CD4-positive, alpha-beta T cell (primary cell): ENCODE measurements around the gene TBC1D2. TPM values are rescaled to one million over a fixed set of nuclear protein-coding genes. Genes with fewer than 3 reads are reported as not detected.

Source experiments
- ATAC-seq: fragments of 200-7000 bp; cut with Tn5 transposase; one replicate; pipeline ENCODE4 v1.10.0; 2022; ENCODE audit warnings: mild to moderate bottlenecking; ENCODE audit not compliant: poor library complexity
- CTCF ChIA-PET: fragments of 350-600 bp; sonication (Branson Sonifier 250); formaldehyde crosslinking; loops from one replicate; lab custom pipeline; 2021; ENCODE audit warnings: antibody characterized with exemption, inconsistent platforms; lab: Charles Lee
- POLR2A ChIA-PET: fragments of 350-600 bp; sonication (Branson Sonifier 250); formaldehyde crosslinking; loops from one replicate; lab custom pipeline; 2021; ENCODE audit warnings: antibody characterized with exemption, inconsistent platforms; lab: Charles Lee
- DNase-seq, 14 experiments: peaks; one replicate each; pipeline ENCODE4 v3.0.0-alpha.2; 2013 to 2020; ENCODE audit warnings: mixed read lengths in 2 of 14
- H3K27ac ChIP-seq, 2 donors: one replicate each; pipeline versions ENCODE4 v1.5.1 to v1.7.0; 2013; ENCODE audit warnings: low read length in 2 of 2, low read depth in 1 of 2, mild to moderate bottlenecking in 1 of 2
- H3K27me3 ChIP-seq, 2 experiments: 1 replicate in 1 of 2; 2 replicates in 1 of 2; pipeline versions ENCODE4 v1.6.1 to v1.7.0; 2013; ENCODE audit warnings: low read length in 2 of 2, control low read depth in 1 of 2, mild to moderate bottlenecking in 1 of 2, moderate library complexity in 1 of 2; ENCODE audit not compliant: insufficient read depth in 2 of 2, control insufficient read depth in 1 of 2
- H3K36me3 ChIP-seq: one replicate; pipeline ENCODE4 v1.6.1; 2013; ENCODE audit warnings: low read length, control low read depth; ENCODE audit not compliant: insufficient read depth
- H3K4me1 ChIP-seq: one replicate; pipeline ENCODE4 v1.6.1; 2013; ENCODE audit warnings: low read length, control low read depth; ENCODE audit not compliant: insufficient read depth
- H3K4me3 ChIP-seq: one replicate; pipeline ENCODE4 v1.5.1; 2013; ENCODE audit warnings: mild to moderate bottlenecking, low read length, moderate library complexity
- H3K9me3 ChIP-seq, 2 experiments: 1 replicate in 1 of 2; 2 replicates in 1 of 2; pipeline versions ENCODE4 v1.6.1 to v1.7.0; 2013; ENCODE audit warnings: low read length in 2 of 2, mild to moderate bottlenecking in 2 of 2, control low read depth in 1 of 2, moderate library complexity in 1 of 2; ENCODE audit not compliant: control insufficient read depth in 1 of 2, insufficient read depth in 1 of 2
- H3K27ac Mint-ChIP-seq: one replicate; pipeline ENCODE4 v1.8.0; 2020; ENCODE audit warnings: mixed read lengths
- H3K27me3 Mint-ChIP-seq: one replicate; pipeline ENCODE4 v1.8.0; 2021; ENCODE audit warnings: mixed read lengths
- H3K36me3 Mint-ChIP-seq: one replicate; pipeline ENCODE4 v1.8.0; 2021; ENCODE audit warnings: low read depth, mixed read lengths
- H3K4me1 Mint-ChIP-seq: one replicate; pipeline ENCODE4 v1.8.0; 2021; ENCODE audit warnings: low read depth, mixed read lengths
- H3K4me3 Mint-ChIP-seq: one replicate; pipeline ENCODE4 v1.8.0; 2020; ENCODE audit warnings: mild to moderate bottlenecking, mixed read lengths
- H3K9me3 Mint-ChIP-seq: one replicate; pipeline ENCODE4 v1.8.0; 2020; ENCODE audit warnings: mixed read lengths
- intact Hi-C, 2 experiments: fragments of 100-400 bp; cut with DNase I in 1 of 2; cut with micrococcal nuclease in 1 of 2; formaldehyde crosslinking; loops; one replicate each; pipeline versions ENCODE4 v1.15.1 to v1.9.0; 2023 to 2025; cut with DNase I, micrococcal nuclease
- total RNA-seq, 174 experiments: library from RNA in 2 of 174; stranded (reverse) in 2 of 174; gene quantifications; one replicate each; pipeline ENCODE4 v1.2.3 and lab custom pipeline; 2021 to 2026
- TF ChIP-seq, protein P1 (sequence below): fragments of 200-600 bp; IDR thresholded peaks from one replicate; pipeline ENCODE4 v1.8.0; 2022; ENCODE audit warnings: antibody characterized with exemption, mild to moderate bottlenecking

Gene TBC1D2
- total RNA-seq, 2 experiments from 2014 or later: 2.9 to 4.0 TPM

DNA sequence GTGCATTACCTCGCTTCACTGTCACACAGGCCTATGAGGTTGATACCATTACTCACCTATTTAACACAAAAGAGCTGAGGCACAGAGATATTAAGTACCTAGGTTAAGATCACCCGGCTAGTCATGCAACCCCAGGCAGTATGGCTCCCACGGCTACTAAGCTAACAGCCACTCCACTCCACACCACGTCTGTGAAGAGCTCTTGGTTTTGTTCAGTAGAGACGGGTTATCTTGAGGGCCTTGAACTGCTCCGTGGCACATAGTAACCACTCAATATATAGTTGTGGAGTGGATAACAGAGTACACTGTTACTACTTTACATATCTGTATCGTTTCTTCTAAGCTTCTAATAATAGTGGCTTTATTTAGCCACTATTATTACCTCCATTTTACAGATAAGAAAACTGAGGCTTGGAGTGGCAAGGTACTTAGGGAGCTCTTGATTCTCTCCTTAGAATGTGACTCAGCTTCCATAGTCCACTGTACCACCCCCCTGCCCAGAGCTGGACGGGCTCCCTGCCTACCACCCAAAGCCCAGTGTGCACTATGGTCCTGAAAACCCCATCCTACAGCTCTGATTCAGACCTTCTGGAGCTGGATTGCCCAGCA is 62.0 kb downstream of the TBC1D2 start:
- TF ChIP-seq, protein P1, sequence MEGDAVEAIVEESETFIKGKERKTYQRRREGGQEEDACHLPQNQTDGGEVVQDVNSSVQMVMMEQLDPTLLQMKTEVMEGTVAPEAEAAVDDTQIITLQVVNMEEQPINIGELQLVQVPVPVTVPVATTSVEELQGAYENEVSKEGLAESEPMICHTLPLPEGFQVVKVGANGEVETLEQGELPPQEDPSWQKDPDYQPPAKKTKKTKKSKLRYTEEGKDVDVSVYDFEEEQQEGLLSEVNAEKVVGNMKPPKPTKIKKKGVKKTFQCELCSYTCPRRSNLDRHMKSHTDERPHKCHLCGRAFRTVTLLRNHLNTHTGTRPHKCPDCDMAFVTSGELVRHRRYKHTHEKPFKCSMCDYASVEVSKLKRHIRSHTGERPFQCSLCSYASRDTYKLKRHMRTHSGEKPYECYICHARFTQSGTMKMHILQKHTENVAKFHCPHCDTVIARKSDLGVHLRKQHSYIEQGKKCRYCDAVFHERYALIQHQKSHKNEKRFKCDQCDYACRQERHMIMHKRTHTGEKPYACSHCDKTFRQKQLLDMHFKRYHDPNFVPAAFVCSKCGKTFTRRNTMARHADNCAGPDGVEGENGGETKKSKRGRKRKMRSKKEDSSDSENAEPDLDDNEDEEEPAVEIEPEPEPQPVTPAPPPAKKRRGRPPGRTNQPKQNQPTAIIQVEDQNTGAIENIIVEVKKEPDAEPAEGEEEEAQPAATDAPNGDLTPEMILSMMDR: no peak
- peak overlapping the region; percentile 80 for H3K4me3 ChIP-seq
- peaks cover 36% of the 10 kb centered on the region for H3K4me1 Mint-ChIP-seq
- peaks cover 31% of the 10 kb centered on the region for H3K4me1 ChIP-seq
- H3K27ac ChIP-seq: peak overlapping the region in 1 of 2 donors; percentile 30
- intact Hi-C loops: loop anchor here (5.0 kb wide), 4 partner anchors 76 to 136 kb away; partner anchors contain the start of genes NANS (in 1 of the 2) and TRIM14 (in 1 of the 2)
- H3K27me3 ChIP-seq: no peaks in the 10 kb centered on the region
- POLR2A ChIA-PET: interaction anchor here (0.9 to 3.8 kb wide), 6 partner anchors 63 to 272 kb away, joined by 3 to 57 read pairs (median 4); partner anchors contain the start of genes TBC1D2 and TRIM14
- DNase-seq (no peak), ATAC-seq (no peak)
- H3K9me3 ChIP-seq: no peaks in the 10 kb centered on the region
- H3K27ac Mint-ChIP-seq: peak overlapping the region; percentile 76
- H3K36me3 Mint-ChIP-seq: no peaks in the 10 kb centered on the region
- no peaks in the 10 kb centered on the region for H3K36me3 ChIP-seq
- H3K27me3 Mint-ChIP-seq: no peaks in the 10 kb centered on the region
- no peaks in the 10 kb centered on the region for H3K9me3 Mint-ChIP-seq
- CTCF ChIA-PET: interaction anchor here (0.7 to 1.5 kb wide), 2 partner anchors 71 to 270 kb away, joined by 3 to 7 read pairs; no protein-coding TSS in a partner anchor
- peak overlapping the region; percentile 84 for H3K4me3 Mint-ChIP-seq

- H3K4me3 ChIP-seq: peak within 1 kb of the TSS; percentile 80
- peak within 1 kb of the TSS in 1 of 2 donors; percentile 30 for H3K27ac ChIP-seq
- H3K4me1 Mint-ChIP-seq: peaks cover 44% of the 10 kb centered on the region
- intact Hi-C loops: loop anchor here (5.0 kb wide), 4 partner anchors 75 to 135 kb away; partner anchors contain the start of genes NANS (in 1 of the 2) and TRIM14 (in 1 of the 2)
- CTCF ChIA-PET: interaction anchor here (0.7 to 1.8 kb wide), 6 partner anchors 13 to 269 kb away, joined by 3 to 7 read pairs (median 4); no protein-coding TSS in a partner anchor
- H3K27ac Mint-ChIP-seq: peak within 1 kb of the TSS; percentile 76
- TF ChIP-seq, protein P1: peak; percentile 29
- no peaks in the 10 kb centered on the region for H3K9me3 ChIP-seq
- H3K9me3 Mint-ChIP-seq: no peaks in the 10 kb centered on the region
- DNase-seq: peak; percentile 36 to 86 (median 66)
- POLR2A ChIA-PET: interaction anchor here (0.5 to 3.8 kb wide), 13 partner anchors 64 to 270 kb away, joined by 3 to 57 read pairs (median 4); partner anchors contain the start of genes NANS, TBC1D2, TRIM14 and TRMO
- no peaks in the 10 kb centered on the region for H3K27me3 Mint-ChIP-seq
- H3K27me3 ChIP-seq: no peaks in the 10 kb centered on the region
- H3K36me3 Mint-ChIP-seq: no peaks in the 10 kb centered on the region
- peak within 1 kb of the TSS; percentile 89 for H3K4me3 Mint-ChIP-seq
- peak; percentile 65 for ATAC-seq
- H3K36me3 ChIP-seq: no peaks in the 10 kb centered on the region
- H3K4me1 ChIP-seq: peaks cover 31% of the 10 kb centered on the region
Observed at GRCh38 chr9:98192503-98193335, 62.7 kb downstream of the TBC1D2 start, which contains the start of gene CORO2A. Gene CORO2A, minus strand, starts transcription at chr9:98192637. Its CDS starts 34,977 bp downstream, at chr9:98157660.
